GM20000 (cell line): ENCODE data around the gene KRT74.

Source experiments
- DNase-seq: peaks from one replicate; pipeline ENCODE4 v3.0.0; 2012; ENCODE audit warnings: low spot score
- TF ChIP-seq, protein P1 (sequence below): IDR thresholded peaks from 2 replicates; pipeline ENCODE4 v1.5.1; 2012; ENCODE audit warnings: mild to moderate bottlenecking, control low read depth; ENCODE audit errors: extremely low read depth, missing control alignments

The KRT74 gene

DNA sequence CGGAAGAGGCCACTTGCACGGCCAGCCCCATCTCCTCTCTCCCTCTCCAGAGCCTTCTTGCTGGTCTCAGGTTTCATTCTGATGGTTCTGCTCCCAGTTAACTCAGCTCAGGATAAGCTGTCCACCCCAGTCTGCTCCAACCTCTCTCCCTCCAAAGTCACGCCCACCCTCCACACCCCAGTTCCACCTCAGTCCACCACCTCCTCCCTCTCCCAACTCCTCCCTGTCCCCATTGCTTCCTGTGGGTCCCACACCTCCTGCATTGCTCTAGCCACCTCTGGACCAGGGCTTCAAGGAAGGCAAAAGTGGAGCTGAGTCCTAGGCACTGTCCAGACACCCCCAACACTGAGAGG is 33.8 kb downstream of the KRT74 start:
- no peak for DNase-seq
- TF ChIP-seq, protein P1, sequence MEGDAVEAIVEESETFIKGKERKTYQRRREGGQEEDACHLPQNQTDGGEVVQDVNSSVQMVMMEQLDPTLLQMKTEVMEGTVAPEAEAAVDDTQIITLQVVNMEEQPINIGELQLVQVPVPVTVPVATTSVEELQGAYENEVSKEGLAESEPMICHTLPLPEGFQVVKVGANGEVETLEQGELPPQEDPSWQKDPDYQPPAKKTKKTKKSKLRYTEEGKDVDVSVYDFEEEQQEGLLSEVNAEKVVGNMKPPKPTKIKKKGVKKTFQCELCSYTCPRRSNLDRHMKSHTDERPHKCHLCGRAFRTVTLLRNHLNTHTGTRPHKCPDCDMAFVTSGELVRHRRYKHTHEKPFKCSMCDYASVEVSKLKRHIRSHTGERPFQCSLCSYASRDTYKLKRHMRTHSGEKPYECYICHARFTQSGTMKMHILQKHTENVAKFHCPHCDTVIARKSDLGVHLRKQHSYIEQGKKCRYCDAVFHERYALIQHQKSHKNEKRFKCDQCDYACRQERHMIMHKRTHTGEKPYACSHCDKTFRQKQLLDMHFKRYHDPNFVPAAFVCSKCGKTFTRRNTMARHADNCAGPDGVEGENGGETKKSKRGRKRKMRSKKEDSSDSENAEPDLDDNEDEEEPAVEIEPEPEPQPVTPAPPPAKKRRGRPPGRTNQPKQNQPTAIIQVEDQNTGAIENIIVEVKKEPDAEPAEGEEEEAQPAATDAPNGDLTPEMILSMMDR = no peak

DNA sequence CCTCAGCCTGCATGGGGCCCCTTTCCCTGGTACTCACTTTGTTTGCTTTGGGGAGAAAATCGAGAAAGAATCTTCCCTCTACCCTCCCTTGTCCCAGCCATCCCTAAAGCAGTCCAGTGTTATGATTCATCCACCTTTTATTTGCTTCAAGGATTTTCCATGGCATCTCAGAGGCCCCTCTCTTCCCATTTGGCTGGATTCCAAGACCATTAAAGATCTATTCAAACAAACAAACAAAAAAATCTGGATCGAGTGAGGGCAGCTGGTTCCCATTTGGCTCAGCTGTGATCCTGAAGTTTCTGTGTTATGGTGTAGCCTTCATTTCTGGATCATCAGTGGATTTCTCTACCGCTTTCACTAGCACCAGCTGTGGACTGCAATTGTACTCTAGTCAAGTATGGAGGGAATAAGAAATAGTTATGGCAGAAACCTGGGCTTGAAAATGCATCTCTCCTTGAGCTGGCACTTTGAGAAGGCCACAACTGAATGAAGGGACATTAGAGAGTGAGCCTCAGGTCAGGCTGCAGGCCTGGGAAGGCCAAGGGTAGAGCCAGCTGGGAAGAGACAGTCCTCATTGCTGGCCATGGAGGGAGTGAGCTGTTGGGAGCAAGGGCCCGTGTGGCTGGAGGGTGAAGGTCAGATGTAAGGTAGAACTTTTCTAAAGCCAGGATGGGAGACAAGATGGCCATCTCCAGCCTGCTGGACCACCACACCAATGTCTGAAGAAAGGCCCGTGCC is 34.4 kb downstream of the KRT74 start:
- DNase-seq = no peak

GRCh38 chr12:52537101-52537500 is 36.5 kb downstream of the KRT74 start:
- no peak for DNase-seq
- TF ChIP-seq, protein P1 = no peak

More for the DNA sequence above, 34.4 kb downstream of the KRT74 start:
- TF ChIP-seq, protein P1 = no peak

- TF ChIP-seq, protein P1 = no peak
- DNase-seq = no peak
These were observed 38.1 kb downstream of the KRT74 start for GRCh38 chr12:52535574-52535973.

DNA sequence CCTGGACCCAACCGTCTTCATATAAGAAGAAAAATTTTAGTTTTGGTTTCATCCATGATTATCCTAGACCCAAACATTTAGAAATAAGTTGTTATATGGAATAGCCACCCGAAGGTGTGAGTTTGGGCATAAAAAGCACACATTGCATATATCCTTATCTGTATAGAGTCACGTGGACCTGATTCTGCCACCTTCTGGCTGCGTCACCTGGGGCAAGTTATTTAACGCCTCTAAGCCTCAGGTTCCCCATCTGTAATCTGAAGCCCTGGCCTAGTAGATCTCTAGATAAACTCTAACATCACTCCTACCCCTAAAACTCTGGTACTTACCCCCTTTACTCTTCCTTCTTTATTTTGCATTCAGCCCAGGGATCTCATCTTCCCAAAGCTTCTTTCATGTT is 39.2 kb downstream of the KRT74 start:
- no peak for DNase-seq
- TF ChIP-seq, protein P1 = no peak

DNA sequence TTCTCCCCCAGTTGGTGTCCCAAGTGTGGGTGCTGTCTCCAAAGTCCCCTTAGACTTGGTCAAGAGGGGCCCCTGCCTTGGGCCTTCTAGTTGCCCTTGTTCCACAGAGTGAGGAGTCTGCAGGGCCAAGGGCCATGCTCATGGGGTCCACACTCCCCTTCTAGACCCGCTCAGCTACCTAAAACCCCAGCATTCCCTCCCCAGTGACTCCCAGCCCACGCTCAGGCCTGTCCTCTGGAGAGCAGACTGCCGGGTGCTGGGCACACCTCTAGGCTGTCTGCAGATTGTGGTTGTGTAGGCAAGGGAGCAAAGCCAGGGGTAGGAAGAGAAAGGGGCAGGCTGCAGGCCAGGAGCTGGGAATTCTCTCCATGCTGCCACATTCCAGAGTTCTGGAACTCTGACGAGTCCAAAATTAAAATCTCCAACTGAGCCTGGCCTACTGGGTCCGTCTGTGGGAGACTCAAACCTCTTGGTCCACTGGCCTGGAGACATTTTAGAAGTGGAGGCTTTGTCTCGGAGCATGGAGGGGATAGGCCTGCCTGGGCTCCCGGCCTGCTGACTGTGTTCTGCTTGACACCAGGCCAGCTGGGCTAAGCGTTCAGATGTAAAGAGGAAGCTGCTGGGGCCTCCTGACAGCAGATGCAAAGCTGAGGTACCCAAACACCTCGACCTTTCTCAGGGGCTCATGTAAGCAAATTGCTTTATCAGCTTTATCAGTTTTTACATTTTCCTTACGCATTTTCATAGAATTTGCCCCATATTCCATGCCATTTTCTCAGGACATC is 39.8 kb downstream of the KRT74 start:
- TF ChIP-seq, protein P1 = no peak
- DNase-seq = no peak

DNA sequence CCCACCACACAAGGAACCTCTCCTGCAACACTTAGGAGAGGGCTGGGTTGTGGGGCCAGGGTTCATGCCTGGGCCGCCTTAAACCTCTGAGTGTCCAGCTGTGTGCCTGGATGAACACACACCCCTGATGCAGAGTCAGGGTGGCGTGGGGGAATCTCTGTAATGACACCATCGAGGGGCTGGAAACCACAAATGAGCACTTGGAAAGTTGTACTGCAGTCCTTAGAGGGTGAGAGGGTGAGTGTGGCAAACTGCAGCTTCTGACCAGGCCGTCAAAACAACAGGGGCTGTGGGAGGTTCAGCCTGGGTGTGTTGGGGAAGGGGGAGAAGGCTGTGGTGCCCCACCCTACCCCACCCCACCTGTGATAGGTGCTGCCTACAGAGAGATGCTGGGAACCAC is 41.0 kb downstream of the KRT74 start:
- DNase-seq = no peak
- TF ChIP-seq, protein P1 = no peak
